ENCODE data around the gene ADARB2. TPM values are rescaled to one million over a fixed set of nuclear protein-coding genes. Genes with fewer than 3 reads are reported as not detected.
"Not testable (repeated sequence)": the region's sequence is repeated elsewhere in the genome, so short reads cannot be mapped to it uniquely, and the experiment has no call there.

The ADARB2 gene
- total RNA-seq, 1 donor from 2014 or later = not detected

DNA sequence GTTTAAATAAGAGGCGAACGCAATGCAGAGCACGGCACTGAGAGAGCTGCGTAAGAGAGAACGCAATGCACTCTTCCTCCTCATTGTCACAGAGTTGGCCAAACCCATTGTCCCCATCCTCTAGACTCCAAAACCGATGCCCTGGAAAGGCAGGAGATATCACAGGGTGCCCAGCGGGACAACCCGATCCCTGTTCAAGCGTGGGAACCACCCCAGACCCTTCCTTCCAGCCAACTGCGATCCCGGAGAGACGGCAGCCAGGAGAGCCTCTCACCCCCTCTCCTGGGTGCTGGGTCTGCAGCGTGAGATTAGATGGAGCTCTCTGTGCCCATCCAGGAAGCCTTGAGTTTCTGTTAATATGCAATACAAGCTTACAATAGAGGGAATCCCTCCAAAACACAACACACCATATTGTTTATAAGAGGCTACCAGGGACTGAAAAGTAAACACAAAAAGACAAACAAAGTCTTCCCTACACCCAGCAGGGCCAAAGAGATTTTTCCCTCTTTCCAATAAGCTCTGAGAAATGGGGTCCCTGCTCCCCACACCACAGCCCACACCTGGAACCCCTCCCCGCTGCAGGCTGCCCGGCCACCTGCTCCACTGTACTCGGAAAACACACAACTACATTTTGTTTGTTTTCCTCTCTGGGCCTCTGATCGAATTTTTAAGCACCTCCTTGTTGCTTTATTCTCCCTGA lies 187.6 kb downstream of the ADARB2 start:
- no peak for DNase-seq (ENCODE audit: low spot score)

GRCh38 chr10:1548596-1548995 lies 188.7 kb downstream of the ADARB2 start:
- DNase-seq (ENCODE audit: low spot score) = no peak

GRCh38 chr10:1548146-1548545 lies 189.2 kb downstream of the ADARB2 start:
- no peak for DNase-seq (ENCODE audit: low spot score)

DNA sequence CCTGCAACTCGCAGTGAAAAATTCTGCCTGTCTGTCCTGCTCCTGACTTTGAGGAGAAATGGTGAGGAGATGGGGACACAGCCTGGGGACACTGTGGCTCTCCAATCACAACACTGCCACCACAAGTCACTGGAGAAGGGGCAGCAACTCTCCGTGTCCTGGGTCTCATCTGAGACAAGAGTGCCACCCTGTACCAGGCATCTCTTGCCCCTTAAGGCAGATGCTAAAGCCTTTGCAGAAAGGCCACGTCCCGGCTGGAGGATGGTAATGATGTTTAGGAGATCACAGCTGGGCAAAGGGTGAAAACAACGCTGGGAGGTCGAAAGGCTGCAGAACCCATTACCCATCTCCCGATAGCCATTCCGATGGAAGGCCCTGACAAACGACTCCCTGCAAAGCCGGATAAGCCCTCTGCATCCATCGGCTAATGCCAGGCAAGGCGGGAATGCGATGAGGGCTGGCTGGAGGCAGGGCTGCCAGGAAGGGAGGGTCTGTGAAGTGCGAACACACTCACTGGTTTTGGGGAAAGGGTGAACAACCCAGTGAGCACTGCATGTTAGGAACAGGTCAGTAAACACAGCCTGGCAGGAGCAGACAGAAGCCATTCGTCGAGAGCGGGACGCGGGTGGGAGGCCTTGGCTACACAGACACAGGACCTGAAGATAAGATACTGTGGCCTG lies 190.8 kb downstream of the ADARB2 start:
- no peak for DNase-seq (ENCODE audit: low spot score)

- no peak for DNase-seq (ENCODE audit: low spot score)
Measured at GRCh38 chr10:1545524-1545923, 191.8 kb downstream of the ADARB2 start.

GRCh38 chr10:1544929-1545328 lies 192.4 kb downstream of the ADARB2 start:
- no peak for DNase-seq (ENCODE audit: low spot score)

- DNase-seq (ENCODE audit: low spot score) = no peak
Measured at GRCh38 chr10:1544209-1544673, 193.1 kb downstream of the ADARB2 start.

GRCh38 chr10:1543596-1543995 lies 193.7 kb downstream of the ADARB2 start:
- DNase-seq (ENCODE audit: low spot score) = no peak

- no peak for DNase-seq (ENCODE audit: low spot score)
Measured at GRCh38 chr10:1542941-1543340, 194.4 kb downstream of the ADARB2 start.

GRCh38 chr10:1540144-1540543 lies 197.2 kb downstream of the ADARB2 start:
- DNase-seq (ENCODE audit: low spot score) = no peak

DNA sequence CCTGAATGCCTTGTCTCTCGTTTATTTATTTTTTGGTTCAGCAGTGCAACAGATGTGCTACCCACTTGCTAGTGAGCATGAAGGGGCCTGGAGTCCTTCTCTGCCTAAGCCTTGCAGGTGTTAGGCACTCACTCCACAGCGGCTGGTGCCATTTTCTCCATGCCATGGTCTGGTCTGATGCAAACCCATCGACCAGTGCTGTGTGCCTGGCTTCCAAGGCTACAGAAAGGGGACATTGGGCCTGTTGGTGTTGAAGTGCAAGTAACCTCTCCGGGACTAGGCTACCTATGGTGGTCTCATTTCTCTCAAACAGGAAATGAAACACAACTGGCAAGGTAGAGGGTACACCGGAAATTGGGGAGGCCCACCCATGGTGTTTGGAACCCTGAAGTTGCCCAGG lies 198.1 kb downstream of the ADARB2 start:
- no peak for DNase-seq (ENCODE audit: low spot score)

DNA sequence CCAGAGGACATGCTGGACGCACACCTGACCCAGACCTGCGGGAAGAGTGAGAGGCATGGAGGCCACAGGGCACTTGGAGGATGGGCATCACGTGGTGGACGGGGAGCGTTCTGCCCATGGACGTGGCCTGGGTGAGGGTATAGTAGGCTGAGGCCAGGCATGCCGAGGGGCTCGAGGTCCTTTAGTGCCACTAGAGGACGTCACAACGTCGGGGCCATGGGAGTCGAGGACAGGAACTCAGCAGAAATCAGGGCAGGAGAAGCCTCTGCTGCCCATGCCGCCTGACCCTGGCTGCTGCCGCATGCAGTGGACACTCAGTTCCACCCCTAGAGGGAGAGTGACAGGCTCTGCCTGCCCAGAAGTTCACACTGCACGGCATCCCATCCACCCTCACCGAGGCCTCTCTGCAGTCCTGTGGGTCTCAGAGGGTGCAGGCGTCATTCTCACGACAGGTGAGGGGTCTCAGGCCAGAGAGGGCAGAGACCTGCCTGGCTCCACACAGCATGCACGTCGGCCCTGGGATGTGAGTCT lies 198.7 kb downstream of the ADARB2 start:
- DNase-seq (ENCODE audit: low spot score) = no peak

- no peak for DNase-seq (ENCODE audit: low spot score)
Measured at GRCh38 chr10:1538121-1538520, 199.2 kb downstream of the ADARB2 start.

- DNase-seq (ENCODE audit: low spot score) = not testable (repeated sequence)
Measured at GRCh38 chr10:1537449-1537848, 199.9 kb downstream of the ADARB2 start.

DNA sequence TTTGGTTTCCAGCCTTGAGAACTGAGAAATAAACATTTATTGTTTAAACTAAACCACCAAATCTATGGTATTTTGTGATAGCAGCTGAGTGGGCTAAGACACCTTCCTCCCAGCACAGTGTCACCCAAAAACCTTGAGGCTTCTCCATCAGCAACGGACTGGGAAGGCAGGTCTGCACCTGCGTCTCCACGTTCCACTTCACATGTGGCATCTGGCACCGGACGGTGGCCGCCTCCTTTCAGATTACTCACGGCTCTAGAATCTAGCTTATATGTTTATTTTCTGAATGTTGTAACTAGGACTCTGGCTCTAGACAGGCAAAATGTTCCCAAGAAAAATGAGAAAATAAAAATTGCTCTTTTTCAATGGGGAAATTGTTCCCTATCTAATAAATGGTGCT lies 201.0 kb downstream of the ADARB2 start:
- DNase-seq (ENCODE audit: low spot score) = no peak

GRCh38 chr10:1535301-1535965 lies 201.9 kb downstream of the ADARB2 start:
- DNase-seq (ENCODE audit: low spot score) = no peak

GRCh38 chr10:1534820-1535219 lies 202.5 kb downstream of the ADARB2 start:
- no peak for DNase-seq (ENCODE audit: low spot score)

GRCh38 chr10:1532636-1533035 lies 204.7 kb downstream of the ADARB2 start:
- no peak for DNase-seq (ENCODE audit: low spot score)

GRCh38 chr10:1531883-1532597 lies 205.3 kb downstream of the ADARB2 start:
- no peak for DNase-seq (ENCODE audit: low spot score)

- no peak for DNase-seq (ENCODE audit: low spot score)
Measured at GRCh38 chr10:1530871-1531517, 206.3 kb downstream of the ADARB2 start.

GRCh38 chr10:1529806-1530413 lies 207.4 kb downstream of the ADARB2 start:
- DNase-seq (ENCODE audit: low spot score) = no peak

Data from umbilical cord (tissue), 2 donors.